ENCODE results near the gene BLOC1S6. TPM values are rescaled to one million over a fixed set of nuclear protein-coding genes. Genes with fewer than 3 reads are reported as not detected.

The BLOC1S6 gene
- total and polyA plus RNA-seq, 9 of the 15 experiments (the other 6 are each of a cell fraction or from before 2014, with no cell fraction given), result 18.2 to 72.4 (median 38.4) TPM

GRCh38 chr15:45543051-45543450 lies 44.1 kb upstream of the BLOC1S6 start:
- Histone ChIP-seq H3K79me2 (ENCODE audit: control insufficient read depth, insufficient read depth, low read length) (no peaks in the 10 kb centered on the region), H3K9me1 (ENCODE audit: control insufficient read depth, insufficient read depth, low read length) (peaks cover 4% of the 10 kb centered on the region), H3K27me3 (ENCODE audit: control insufficient read depth in 2 of 2, insufficient read depth in 2 of 2, low read length in 2 of 2) (no peaks in the 10 kb centered on the region), H3K9ac (ENCODE audit: insufficient read depth in 1 of 2, low read depth in 2 of 2, low read length in 2 of 2) (no peak overlapping the region), H3K4me1 (replicated peaks in 1 of 2; ENCODE audit: control insufficient read depth in 2 of 2, insufficient read depth in 2 of 2, low read length in 2 of 2) (peaks cover 3 to 8% of the 10 kb centered on the region in 2 experiments; a peak in 4 of 5 replicates), H3K36me3 (ENCODE audit: control insufficient read depth, insufficient read depth, low read length) (no peaks in the 10 kb centered on the region), H3K4me3 (no peak overlapping the region), H3K9me3 (replicated peaks; ENCODE audit: control insufficient read depth, insufficient read depth, low read depth, low read length) (no peaks in the 10 kb centered on the region; the same call in 1 of the 2 replicates), H4K20me1 (replicated peaks; ENCODE audit: control insufficient read depth, insufficient read depth, low read length) (no peaks in the 10 kb centered on the region), H3K4me2 (ENCODE audit: insufficient read depth, low read length) (no peak overlapping the region), H2AFZ (ENCODE audit: low read depth, low read length) (no peak overlapping the region), H3K27ac (ENCODE audit: extremely low read depth, low read depth, low read length) (no peak overlapping the region)
- in situ Hi-C loops (cut with MboI), result no loop called here
- no peak for ATAC-seq
- no TSS peak for BruUV-seq (replicated peaks)
- POLR2A ChIA-PET, result no interaction called here
- CTCF ChIA-PET (ENCODE audit: low intra/inter-chr PET ratio), result no interaction called here
- intact Hi-C loops (cut with micrococcal nuclease), result no loop called here
- 23% methylated on average over 3 of the region's 3 CpGs for WGBS (ENCODE audit: insufficient coverage, low coverage, missing lambda C conversion rate)
- no peak for DNase-seq (ENCODE audit: extremely low read depth in 1 of 4, low spot score in 3 of 4)
- FAIRE-seq, result no peak
- TF ChIP-seq ZBTB40 (IDR thresholded peaks at IDR 0.05), result no peak
- TF ChIP-seq ZBTB40 (CRISPR knock-in tag; IDR thresholded peaks at IDR 0.05), result no peak
- no peak for TF ChIP-seq PHB2 (IDR thresholded peaks at IDR 0.05; ENCODE audit: low read depth)
- TF ChIP-seq NUFIP1 (IDR thresholded peaks at IDR 0.05; ENCODE audit: partially characterized antibody), result no peak
- TF ChIP-seq TSHZ1 (CRISPR knock-in tag; IDR thresholded peaks at IDR 0.05), result no peak
- no peak for TF ChIP-seq MED1 (CRISPR knock-in tag; IDR thresholded peaks at IDR 0.05; ENCODE audit: borderline replicate concordance)
- TF ChIP-seq NFATC3 (IDR thresholded peaks at IDR 0.05), result no peak
- no peak for TF ChIP-seq ZBTB5 (IDR thresholded peaks at IDR 0.05)
- no peak for TF ChIP-seq ADNP (tag; IDR thresholded peaks at IDR 0.05)

Data from K562 (cell line).